Esophagus squamous epithelium (tissue), 4 donors: ENCODE data around the gene TMEM219.

Experiments
- POLR2A ChIP-seq, 4 donors: fragments of 450-650 bp; IDR thresholded peaks; one replicate each; pipeline ENCODE4 v1.6.1; 2017; ENCODE audit warnings: antibody characterized with exemption in 4 of 4, mild to moderate bottlenecking in 4 of 4, moderate library complexity in 3 of 4
- TF ChIP-seq, protein P1 (sequence below), 6 experiments: fragments of 450-650 bp in 4 of 6; fragments of 200-600 bp in 2 of 6; sonication (generic) in 2 of 6; IDR thresholded peaks; one replicate each; pipeline ENCODE4 v1.5.1; 2016 to 2019; ENCODE audit warnings: antibody characterized with exemption in 6 of 6, mild to moderate bottlenecking in 4 of 6, moderate library complexity in 4 of 6

DNA sequence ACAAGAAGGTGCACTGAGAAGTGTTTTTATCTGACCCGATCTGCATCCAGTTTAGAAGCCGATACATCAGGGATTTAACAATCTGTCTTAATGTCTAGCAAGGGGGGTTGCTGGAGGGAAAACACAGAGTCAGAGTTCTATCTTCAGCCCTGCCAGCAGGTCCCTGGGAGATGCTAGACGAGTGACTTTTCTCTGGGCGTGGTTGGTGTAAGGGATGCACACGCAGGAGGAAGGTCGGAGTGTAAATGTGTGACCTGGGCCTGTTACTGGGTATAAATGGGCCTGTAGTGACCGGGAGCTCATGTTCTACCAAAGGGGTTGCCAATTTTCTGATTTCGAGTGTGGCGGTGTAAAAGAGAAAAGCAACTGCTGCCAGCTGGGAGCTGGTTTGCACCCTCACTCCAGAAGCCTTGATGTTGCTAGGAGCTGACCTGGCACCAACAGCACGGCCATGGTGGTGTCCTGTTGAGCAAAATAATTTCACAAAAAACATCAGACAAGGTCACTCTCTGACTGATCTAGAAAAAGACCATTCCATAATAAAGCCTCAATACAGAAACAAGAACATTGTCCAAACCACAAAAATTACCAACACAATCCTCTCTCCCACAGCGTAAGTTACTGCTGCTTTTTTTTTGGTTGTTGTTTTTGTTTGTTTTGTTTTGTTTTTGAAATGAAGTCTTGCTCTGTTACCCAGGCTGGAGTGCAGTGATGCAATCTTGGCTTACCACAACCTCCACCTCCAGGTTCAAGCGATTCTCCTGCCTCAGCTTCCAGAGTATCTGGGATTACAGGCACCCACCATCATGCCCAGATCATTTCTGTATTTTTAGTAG is 34.6 kb upstream of the TMEM219 start:
- TF ChIP-seq, protein P1, sequence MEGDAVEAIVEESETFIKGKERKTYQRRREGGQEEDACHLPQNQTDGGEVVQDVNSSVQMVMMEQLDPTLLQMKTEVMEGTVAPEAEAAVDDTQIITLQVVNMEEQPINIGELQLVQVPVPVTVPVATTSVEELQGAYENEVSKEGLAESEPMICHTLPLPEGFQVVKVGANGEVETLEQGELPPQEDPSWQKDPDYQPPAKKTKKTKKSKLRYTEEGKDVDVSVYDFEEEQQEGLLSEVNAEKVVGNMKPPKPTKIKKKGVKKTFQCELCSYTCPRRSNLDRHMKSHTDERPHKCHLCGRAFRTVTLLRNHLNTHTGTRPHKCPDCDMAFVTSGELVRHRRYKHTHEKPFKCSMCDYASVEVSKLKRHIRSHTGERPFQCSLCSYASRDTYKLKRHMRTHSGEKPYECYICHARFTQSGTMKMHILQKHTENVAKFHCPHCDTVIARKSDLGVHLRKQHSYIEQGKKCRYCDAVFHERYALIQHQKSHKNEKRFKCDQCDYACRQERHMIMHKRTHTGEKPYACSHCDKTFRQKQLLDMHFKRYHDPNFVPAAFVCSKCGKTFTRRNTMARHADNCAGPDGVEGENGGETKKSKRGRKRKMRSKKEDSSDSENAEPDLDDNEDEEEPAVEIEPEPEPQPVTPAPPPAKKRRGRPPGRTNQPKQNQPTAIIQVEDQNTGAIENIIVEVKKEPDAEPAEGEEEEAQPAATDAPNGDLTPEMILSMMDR (IDR thresholded peaks at IDR 0.05): no peak
- TF ChIP-seq POLR2A (IDR thresholded peaks at IDR 0.05): no peak
